Trophoblast cell (in vitro differentiated cells and primary cell): ENCODE measurements around the gene TBX15.

Source experiments
- DNase-seq, 2 donors: peaks; one replicate each; pipeline ENCODE4 v3.0.0-alpha.2; 2016
- H2AFZ ChIP-seq: 2 replicates; pipeline ENCODE4 v1.6.1; 2013; ENCODE audit warnings: low read length, moderate library complexity, mild to moderate bottlenecking; ENCODE audit not compliant: insufficient read depth, poor library complexity
- H2AK5ac ChIP-seq: 2 replicates; pipeline ENCODE4 v1.6.1; 2013; ENCODE audit warnings: mild to moderate bottlenecking, low read length
- H2BK120ac ChIP-seq: 2 replicates; pipeline ENCODE4 v1.6.1; 2013; ENCODE audit warnings: low read length, mild to moderate bottlenecking, moderate library complexity; ENCODE audit not compliant: insufficient read depth, poor library complexity
- H2BK12ac ChIP-seq: 2 replicates; pipeline ENCODE4 v1.6.1; 2013; ENCODE audit warnings: mild to moderate bottlenecking, low read length, moderate library complexity
- H2BK5ac ChIP-seq: 2 replicates; pipeline ENCODE4 v1.6.1; 2013; ENCODE audit warnings: low read length, low read depth, moderate library complexity, mild to moderate bottlenecking; ENCODE audit not compliant: poor library complexity
- H3K14ac ChIP-seq: 2 replicates; pipeline ENCODE4 v1.6.1; 2013; ENCODE audit warnings: mild to moderate bottlenecking, low read length
- H3K18ac ChIP-seq: 2 replicates; pipeline ENCODE4 v1.6.1; 2013; ENCODE audit warnings: mild to moderate bottlenecking, low read length
- H3K23ac ChIP-seq: 2 replicates; pipeline ENCODE4 v1.6.1; 2013; ENCODE audit warnings: low read length
- H3K27ac ChIP-seq: 2 replicates; pipeline ENCODE4 v1.5.1; 2013; ENCODE audit warnings: low read depth, mild to moderate bottlenecking, inconsistent platforms, low read length, moderate library complexity
- H3K27me3 ChIP-seq: 2 replicates; pipeline ENCODE4 v1.6.1; 2013; ENCODE audit warnings: inconsistent platforms, mild to moderate bottlenecking, low read length, moderate library complexity; ENCODE audit not compliant: insufficient read depth
- H3K36me3 ChIP-seq, 2 experiments: 1 replicate in 1 of 2; 2 replicates in 1 of 2; pipeline ENCODE4 v1.6.1; 2013; ENCODE audit warnings: low read length in 2 of 2, mild to moderate bottlenecking in 2 of 2, moderate library complexity in 1 of 2; ENCODE audit not compliant: insufficient read depth in 2 of 2, control insufficient read depth in 1 of 2
- H3K4ac ChIP-seq: 2 replicates; pipeline ENCODE4 v1.6.1; 2013; ENCODE audit warnings: low read depth, mild to moderate bottlenecking, low read length, moderate library complexity
- H3K4me1 ChIP-seq, 2 experiments: 1 replicate in 1 of 2; 2 replicates in 1 of 2; pipeline ENCODE4 v1.6.1; 2013; ENCODE audit warnings: low read length in 2 of 2, mild to moderate bottlenecking in 2 of 2, moderate library complexity in 1 of 2; ENCODE audit not compliant: insufficient read depth in 2 of 2, control insufficient read depth in 1 of 2
- H3K4me2 ChIP-seq: 2 replicates; pipeline ENCODE4 v1.6.1; 2013; ENCODE audit warnings: inconsistent platforms, mild to moderate bottlenecking, low read length, moderate library complexity
- H3K4me3 ChIP-seq: 2 replicates; pipeline ENCODE4 v1.5.1; 2013; ENCODE audit warnings: mild to moderate bottlenecking, low read depth, low read length, inconsistent platforms
- H3K79me1 ChIP-seq: one replicate; pipeline ENCODE4 v1.6.1; 2013; ENCODE audit warnings: low read length
- H3K79me2 ChIP-seq: 2 replicates; pipeline ENCODE4 v1.6.1; 2013; ENCODE audit warnings: low read length, mild to moderate bottlenecking; ENCODE audit not compliant: control insufficient read depth, insufficient read depth, poor library complexity
- H3K9ac ChIP-seq: 2 replicates; pipeline ENCODE4 v1.6.1; 2013; ENCODE audit warnings: mild to moderate bottlenecking, low read length
- H3K9me3 ChIP-seq: 2 replicates; pipeline ENCODE4 v1.6.1; 2013; ENCODE audit warnings: low read depth, mild to moderate bottlenecking, control low read depth, inconsistent platforms, low read length; ENCODE audit not compliant: insufficient read depth
- H4K12ac ChIP-seq: 2 replicates; pipeline ENCODE4 v1.6.1; 2013; ENCODE audit warnings: low read depth, mild to moderate bottlenecking, low read length, moderate library complexity
- H4K8ac ChIP-seq: 2 replicates; pipeline ENCODE4 v1.6.1; 2013; ENCODE audit warnings: low read depth, mild to moderate bottlenecking, low read length, moderate library complexity
- H4K91ac ChIP-seq: one replicate; pipeline ENCODE4 v1.6.1; 2013; ENCODE audit warnings: low read depth, mild to moderate bottlenecking, low read length, moderate library complexity
- WGBS: extraction: QIAGEN DNeasy Blood & Tissue Kit; methylation state at CpG from one replicate; pipeline ENCODE4 v1.1.7; 2013; ENCODE audit warnings: missing lambda C conversion rate; ENCODE audit not compliant: insufficient read length, insufficient coverage; ENCODE audit errors: extremely low coverage; 5-methylcytosine and 5-hydroxymethylcytosine counted together

TBX15 gene

DNA sequence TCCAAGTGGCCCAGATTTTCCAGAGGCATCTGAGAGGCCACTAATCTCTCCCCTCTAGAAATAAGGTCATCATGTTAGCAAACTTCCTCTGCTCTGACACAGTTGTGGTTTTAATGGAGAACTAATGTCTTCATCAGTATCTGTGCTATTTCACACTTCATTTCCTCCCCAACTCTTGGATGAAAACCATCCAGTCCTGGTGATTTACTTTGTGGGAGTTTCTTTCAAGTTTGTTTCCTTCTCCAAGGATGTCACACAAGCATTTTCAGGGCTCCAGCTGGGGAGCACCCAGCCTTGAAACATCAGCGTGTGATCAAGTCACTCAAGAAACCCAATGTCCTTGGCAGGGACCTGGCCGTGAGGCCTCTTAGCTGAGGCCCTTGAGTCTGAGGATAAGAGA, 38.8 kb downstream of the TBX15 start:
- H3K36me3 ChIP-seq = no peaks in the 10 kb centered on the region
- no peak for DNase-seq
- no peak overlapping the region for H3K23ac ChIP-seq
- WGBS = no CpG with 5 or more reads among the region's 2 CpGs
- no peak overlapping the region for H2BK12ac ChIP-seq
- no peak overlapping the region for H3K4ac ChIP-seq
- no peak overlapping the region for H3K4me3 ChIP-seq
- H2BK120ac ChIP-seq = no peak overlapping the region
- H3K9ac ChIP-seq = no peak overlapping the region
- H3K14ac ChIP-seq = no peak overlapping the region
- no peak overlapping the region for H3K18ac ChIP-seq
- no peak overlapping the region for H4K8ac ChIP-seq
- no peak overlapping the region for H4K12ac ChIP-seq
- H2BK5ac ChIP-seq = no peak overlapping the region
- H3K4me1 ChIP-seq = no peaks in the 10 kb centered on the region
- no peaks in the 10 kb centered on the region for H3K79me2 ChIP-seq
- H2AFZ ChIP-seq = no peak overlapping the region
- no peaks in the 10 kb centered on the region for H3K79me1 ChIP-seq
- no peak overlapping the region for H3K4me2 ChIP-seq
- H4K91ac ChIP-seq = no peak overlapping the region
- H3K27me3 ChIP-seq = no peaks in the 10 kb centered on the region
- H3K9me3 ChIP-seq = no peaks in the 10 kb centered on the region
- no peak overlapping the region for H2AK5ac ChIP-seq
- no peak overlapping the region for H3K27ac ChIP-seq

DNA sequence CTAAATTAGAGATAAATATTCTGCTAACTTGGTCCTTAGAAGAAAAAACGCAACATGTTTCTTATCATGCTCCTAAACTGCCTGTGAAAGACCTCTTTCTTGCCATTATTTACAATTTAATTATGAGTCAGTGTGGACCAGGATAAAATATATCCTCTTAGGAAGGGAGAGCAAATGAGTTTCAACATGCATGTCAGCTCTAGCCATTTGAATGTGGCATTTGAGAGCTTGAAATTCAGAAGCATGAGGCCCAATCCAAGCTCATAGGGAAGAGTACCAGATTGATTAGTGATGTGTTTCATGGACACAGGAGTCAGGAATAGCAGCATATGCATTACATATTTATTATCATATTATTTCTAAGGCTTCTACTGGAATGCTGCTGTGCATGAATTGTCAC, 39.3 kb downstream of the TBX15 start:
- H3K36me3 ChIP-seq = no peaks in the 10 kb centered on the region
- no peak overlapping the region for H3K4me2 ChIP-seq
- no peak overlapping the region for H3K14ac ChIP-seq
- H3K23ac ChIP-seq = no peak overlapping the region
- WGBS = no CpG with 5 or more reads among the region's 1 CpG
- no peak overlapping the region for H3K18ac ChIP-seq
- no peaks in the 10 kb centered on the region for H3K4me1 ChIP-seq
- H2AK5ac ChIP-seq = no peak overlapping the region
- no peak overlapping the region for H3K4me3 ChIP-seq
- no peak overlapping the region for H3K4ac ChIP-seq
- H2BK120ac ChIP-seq = no peak overlapping the region
- no peak overlapping the region for H2BK5ac ChIP-seq
- H4K8ac ChIP-seq = no peak overlapping the region
- DNase-seq = no peak
- no peak overlapping the region for H2BK12ac ChIP-seq
- H3K27ac ChIP-seq = no peak overlapping the region
- no peak overlapping the region for H2AFZ ChIP-seq
- H3K79me1 ChIP-seq = no peaks in the 10 kb centered on the region
- no peaks in the 10 kb centered on the region for H3K27me3 ChIP-seq
- H3K9ac ChIP-seq = no peak overlapping the region
- no peaks in the 10 kb centered on the region for H3K9me3 ChIP-seq
- H4K12ac ChIP-seq = no peak overlapping the region
- H4K91ac ChIP-seq = no peak overlapping the region
- H3K79me2 ChIP-seq = no peaks in the 10 kb centered on the region

DNA sequence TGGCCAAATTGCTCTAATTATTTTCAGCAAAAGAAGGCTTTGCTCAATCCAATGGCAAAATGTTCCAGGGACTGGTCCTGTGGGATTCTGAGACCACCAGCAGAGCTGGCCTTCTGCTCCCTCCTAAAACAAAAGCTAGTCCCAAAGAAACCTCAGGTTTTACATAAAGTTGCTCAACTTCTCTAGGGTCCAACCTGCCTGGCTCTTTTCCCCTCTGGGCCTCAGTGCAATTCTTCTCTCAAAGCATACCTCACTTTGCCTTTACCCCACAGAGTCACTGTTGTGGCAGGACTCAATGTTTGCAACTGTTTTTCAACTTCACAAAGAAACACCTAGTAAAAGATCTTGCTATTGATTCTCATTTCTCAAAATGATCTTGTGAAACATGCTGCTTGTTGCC, 39.8 kb downstream of the TBX15 start:
- Histone ChIP-seq H2BK120ac (no peak overlapping the region), H3K9me3 (no peaks in the 10 kb centered on the region), H4K12ac (no peak overlapping the region), H4K91ac (no peak overlapping the region), H3K9ac (no peak overlapping the region), H3K27me3 (no peaks in the 10 kb centered on the region), H3K27ac (no peak overlapping the region), H4K8ac (no peak overlapping the region), H2AFZ (no peak overlapping the region), H2BK5ac (no peak overlapping the region), H3K79me1 (no peaks in the 10 kb centered on the region), H3K4me1 (no peaks in the 10 kb centered on the region), H3K14ac (no peak overlapping the region), H3K23ac (no peak overlapping the region), H3K4ac (no peak overlapping the region), H2AK5ac (no peak overlapping the region), H3K36me3 (no peaks in the 10 kb centered on the region), H3K4me3 (no peak overlapping the region), H3K18ac (no peak overlapping the region), H2BK12ac (no peak overlapping the region), H3K79me2 (no peaks in the 10 kb centered on the region), H3K4me2 (no peak overlapping the region)
- DNase-seq = no peak

DNA sequence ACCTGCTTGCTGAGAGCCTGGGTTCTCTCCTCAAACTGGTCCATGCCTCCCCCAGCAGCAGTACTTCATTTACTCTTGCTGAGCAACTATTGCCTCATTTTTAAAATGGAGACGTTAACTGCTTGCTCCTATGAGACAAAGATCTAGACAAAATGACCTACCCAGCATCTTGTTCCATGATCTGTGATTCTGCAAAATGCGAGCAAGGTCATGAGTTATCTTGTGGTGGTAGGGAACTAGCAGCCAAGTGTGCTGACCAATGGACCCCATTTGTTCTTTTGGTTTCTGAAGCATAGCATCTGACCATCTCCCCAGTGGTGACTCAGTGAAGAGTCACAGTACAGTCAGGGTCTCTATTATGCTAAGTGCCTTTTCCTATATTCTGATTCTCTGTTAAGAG, 40.4 kb downstream of the TBX15 start:
- H2BK5ac ChIP-seq = no peak overlapping the region
- H3K79me2 ChIP-seq = no peaks in the 10 kb centered on the region
- no peak overlapping the region for H2BK120ac ChIP-seq
- H3K4me3 ChIP-seq = no peak overlapping the region
- no peak overlapping the region for H3K4me2 ChIP-seq
- no peak overlapping the region for H2AK5ac ChIP-seq
- no peak for DNase-seq
- H3K9ac ChIP-seq = no peak overlapping the region
- H3K4ac ChIP-seq = no peak overlapping the region
- no peaks in the 10 kb centered on the region for H3K4me1 ChIP-seq
- H4K91ac ChIP-seq = no peak overlapping the region
- H3K14ac ChIP-seq = no peak overlapping the region
- no peaks in the 10 kb centered on the region for H3K9me3 ChIP-seq
- H4K8ac ChIP-seq = no peak overlapping the region
- H4K12ac ChIP-seq = no peak overlapping the region
- H3K79me1 ChIP-seq = no peaks in the 10 kb centered on the region
- H3K36me3 ChIP-seq = no peaks in the 10 kb centered on the region
- no peak overlapping the region for H2AFZ ChIP-seq
- no peak overlapping the region for H3K18ac ChIP-seq
- WGBS = no CpG with 5 or more reads among the region's 2 CpGs
- no peak overlapping the region for H2BK12ac ChIP-seq
- no peak overlapping the region for H3K23ac ChIP-seq
- H3K27me3 ChIP-seq = no peaks in the 10 kb centered on the region
- H3K27ac ChIP-seq = no peak overlapping the region
